Astrocyte of the hippocampus (primary cell): ENCODE results near the gene POLN.

ENCODE experiments used
- DNase-seq: peaks from one replicate; pipeline ENCODE4 v3.0.0; 2011; ENCODE audit warnings: low read depth, low spot score

Gene POLN

GRCh38 chr4:2059726-2060602 is 182.0 kb downstream of the POLN start:
- DNase-seq = no peak

DNA sequence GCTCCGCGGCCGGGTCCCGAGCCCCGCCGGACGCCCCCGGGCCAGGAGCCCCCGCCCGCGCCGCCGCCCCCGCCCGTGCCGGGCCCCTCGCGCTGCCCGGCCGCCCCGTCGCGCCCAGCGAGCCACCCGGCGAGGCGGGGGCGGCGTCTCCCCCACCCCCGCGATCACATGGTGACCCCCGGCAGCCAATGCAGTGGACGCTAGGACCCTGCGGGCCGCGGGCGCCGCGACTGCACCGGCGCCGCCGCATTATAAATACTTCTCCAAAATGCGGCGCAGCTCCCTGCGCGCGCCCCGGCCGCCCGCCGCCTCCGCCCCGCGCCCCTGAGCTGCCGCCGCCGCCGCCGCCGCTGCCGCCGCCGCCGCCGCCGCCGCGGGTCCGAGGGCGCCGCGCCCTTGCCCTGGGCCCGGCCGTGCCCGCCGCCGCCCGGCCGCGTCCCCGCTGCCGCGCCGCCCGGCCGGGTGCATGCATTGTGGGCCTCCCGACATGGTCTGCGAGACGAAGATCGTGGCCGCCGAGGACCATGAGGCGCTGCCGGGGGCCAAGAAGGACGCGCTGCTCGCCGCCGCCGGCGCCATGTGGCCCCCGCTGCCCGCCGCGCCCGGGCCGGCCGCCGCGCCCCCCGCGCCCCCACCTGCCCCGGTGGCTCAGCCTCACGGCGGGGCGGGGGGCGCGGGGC is 182.7 kb downstream of the POLN start, which contains the start of gene NAT8L:
NAT8L (plus strand) TSS at position 282 of the 680 bp plus-strand sequence; CDS start at position 467, 185 bp downstream.
- DNase-seq = peak; percentile 61

DNA sequence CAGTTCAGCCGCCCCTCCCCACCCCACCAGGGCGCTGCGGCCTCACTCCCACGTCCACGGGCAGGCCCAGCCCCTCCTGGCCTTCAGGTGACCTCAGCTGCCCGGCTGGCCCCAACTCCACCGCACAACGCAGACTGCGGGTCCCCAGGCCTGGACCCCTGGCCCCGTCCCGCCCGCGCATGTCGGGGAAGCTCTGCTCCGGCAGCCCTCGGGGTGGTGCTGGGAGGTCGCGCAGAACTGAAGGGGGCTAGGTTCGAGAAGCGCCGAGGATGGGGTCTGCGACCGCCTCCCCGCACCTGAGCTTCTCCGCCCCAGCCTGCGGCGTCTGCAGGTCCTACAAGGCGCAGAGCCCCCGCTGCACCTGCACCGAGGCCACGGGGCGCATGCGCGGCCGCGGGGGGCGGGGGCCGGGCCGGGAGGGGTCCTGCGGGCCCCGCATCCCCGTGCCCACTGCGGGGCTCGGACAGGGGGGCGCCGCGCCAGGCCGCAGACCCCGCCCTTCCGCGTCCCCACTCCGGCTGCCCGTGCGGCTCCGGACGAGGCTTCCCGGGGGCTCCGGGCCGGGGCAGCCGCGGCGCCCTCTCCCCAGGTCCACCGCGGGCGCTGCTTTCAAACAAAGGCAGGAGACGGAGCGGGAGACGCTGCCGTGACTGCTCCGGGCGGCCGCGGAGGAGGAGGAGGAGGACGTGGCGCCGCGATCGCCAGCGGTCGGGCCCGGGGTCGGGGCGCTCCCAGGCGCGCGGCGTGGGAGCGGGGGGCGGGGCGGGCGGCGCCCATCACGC is 183.5 kb downstream of the POLN start:
- peak; percentile 41 for DNase-seq

DNA sequence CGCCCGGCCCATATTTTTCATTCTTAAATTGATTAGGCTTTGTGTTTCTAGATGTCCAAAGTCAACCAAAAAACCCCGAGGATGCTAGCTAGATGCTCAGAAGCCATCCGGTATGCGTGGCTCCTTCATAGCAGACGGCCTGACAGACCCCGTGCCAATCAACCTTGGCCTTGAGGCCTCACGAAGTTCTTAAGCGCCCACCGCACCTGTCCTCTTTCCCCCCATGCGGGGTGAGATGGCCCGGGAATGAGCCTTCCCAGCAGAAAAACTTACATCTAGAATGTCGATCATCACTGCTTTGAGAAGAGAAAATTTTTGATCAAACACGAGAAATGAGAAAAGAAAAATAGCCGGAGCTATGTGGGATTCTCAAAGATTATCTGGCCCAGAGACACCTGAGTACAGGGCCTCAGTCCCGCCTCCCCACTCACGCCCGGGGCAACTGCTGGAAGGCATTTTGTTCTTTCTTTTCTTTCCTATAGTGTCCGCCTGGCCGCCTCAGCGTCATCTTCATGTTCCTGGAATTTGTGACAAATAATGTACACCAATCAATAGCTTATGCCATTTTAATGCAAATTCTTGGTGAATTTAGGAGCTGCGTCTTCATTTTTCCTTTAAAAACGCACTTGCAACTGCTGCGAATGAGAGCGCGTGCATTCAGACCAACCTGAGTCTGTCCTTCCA is 184.4 kb downstream of the POLN start:
- DNase-seq = no peak

- no peak for DNase-seq
These were observed 187.7 kb downstream of the POLN start for GRCh38 chr4:2054217-2054616.

DNA sequence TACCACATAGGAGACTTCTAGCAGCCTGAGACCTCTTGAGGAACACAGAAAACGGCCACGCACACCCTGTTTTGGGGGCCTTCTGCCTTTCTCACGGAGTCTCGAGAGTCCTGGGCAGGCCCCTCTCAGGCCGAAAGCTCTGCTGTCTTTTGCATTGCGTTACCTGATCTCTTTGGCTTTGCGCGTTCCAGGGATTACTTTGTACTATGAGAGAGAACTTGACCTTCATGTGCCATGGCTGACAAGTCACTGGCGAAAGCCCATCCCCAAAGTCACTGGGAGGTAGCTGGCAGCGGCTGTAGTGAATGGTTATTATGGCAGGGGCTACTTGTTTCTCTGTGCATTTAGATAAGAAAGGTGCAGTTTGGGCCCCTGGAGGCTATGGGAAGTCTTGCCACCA is 190.8 kb downstream of the POLN start:
- DNase-seq = no peak

DNA sequence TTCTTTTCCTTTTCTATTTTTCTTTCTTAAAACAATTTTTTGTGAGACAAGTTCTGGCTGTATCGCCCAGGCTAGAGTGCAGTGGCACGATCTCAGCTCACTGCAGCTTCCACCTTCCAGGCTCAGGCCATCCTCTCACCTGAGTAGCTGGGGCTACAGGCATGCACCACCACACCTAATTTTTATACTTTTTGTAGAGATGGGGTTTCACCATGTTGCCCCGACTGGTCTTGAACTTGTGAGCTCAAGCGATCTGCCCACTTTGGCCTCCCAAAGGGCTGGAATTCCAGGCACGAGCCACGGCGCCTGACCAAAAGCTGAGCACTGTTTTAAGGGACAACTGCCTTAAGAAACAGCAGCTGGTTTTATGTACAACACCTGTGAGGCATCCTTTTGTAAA is 192.1 kb downstream of the POLN start:
- DNase-seq = no peak

DNA sequence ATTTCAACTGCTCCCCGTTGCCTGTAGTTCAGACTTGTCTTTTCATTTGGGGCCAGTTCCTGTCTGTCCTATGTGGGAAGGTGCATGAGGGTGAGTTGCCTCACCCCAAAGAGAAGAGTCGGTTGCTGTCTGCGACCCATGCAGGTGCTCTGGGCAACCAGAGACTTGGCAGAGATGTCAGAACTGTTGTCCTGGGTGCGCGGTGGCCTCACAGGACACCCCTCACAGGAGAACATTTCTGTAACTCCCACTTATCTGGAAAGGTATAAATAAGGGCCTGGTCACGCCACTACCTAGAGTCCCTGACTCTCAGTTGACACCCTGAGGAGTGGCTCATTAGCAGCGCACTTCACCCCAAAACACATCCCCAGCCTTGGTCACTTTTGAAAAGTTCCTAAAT is 192.5 kb downstream of the POLN start:
- no peak for DNase-seq

GRCh38 chr4:2048831-2049230 is 193.1 kb downstream of the POLN start:
- DNase-seq = no peak

- DNase-seq = no peak
These were observed 193.9 kb downstream of the POLN start for GRCh38 chr4:2047781-2048581.

DNA sequence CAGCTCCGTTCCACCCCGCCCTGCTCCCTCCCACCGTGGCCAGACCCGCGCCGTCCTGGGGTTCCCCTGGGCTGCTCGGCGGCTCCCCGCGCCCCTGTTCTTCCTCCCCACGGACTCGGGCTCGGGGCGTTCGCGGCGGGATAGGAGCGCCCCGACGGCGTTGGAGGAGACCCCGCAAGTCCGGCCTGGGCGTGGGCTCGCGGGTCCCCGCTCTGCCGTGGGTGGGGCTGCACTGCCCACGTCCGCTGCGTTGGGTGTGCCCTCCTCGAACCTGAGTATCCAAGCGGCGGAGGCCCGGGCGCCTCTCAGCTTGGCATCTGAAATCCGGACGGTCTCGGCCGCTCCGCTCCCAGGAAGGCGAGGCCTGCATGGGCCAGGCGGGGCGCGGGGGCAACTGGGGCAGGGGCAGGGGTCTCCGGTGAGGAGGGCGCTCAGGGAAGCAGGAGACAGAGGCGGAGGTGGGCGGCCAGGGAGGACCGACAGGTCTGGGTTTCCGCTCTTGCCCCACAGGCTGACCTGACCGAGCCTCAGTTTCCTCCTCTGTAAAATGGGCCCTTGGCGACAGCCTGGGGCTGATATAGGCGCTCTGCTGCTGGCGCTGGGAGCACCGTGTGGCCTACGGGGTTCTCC is 194.8 kb downstream of the POLN start:
- no peak for DNase-seq

GRCh38 chr4:2046031-2046961 is 195.6 kb downstream of the POLN start:
- no peak for DNase-seq

DNA sequence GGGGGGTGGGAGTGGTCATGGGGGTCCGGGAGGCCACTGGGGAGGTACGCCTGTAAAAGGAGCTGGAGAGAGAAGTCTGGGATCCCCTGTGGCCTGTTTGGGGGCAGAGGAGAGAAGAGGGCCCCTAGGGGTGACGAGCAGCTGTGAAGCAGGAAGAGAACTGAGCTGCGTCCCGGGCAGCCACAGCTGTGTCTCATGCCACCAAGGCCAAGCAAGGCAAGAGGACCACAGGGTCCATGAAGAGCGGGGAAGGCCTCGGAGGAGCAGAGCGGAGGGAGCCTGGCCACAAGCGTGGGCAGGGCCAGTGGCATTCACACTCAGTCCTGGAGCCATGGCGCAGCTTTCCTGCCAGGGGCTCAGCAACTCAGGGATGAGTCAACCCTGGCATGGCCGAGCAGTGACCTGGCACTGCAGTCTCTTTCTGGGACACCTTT is 196.4 kb downstream of the POLN start:
- peak; percentile 55 for DNase-seq

- DNase-seq = no peak
These were observed 197.1 kb downstream of the POLN start for GRCh38 chr4:2044542-2045517.

DNA sequence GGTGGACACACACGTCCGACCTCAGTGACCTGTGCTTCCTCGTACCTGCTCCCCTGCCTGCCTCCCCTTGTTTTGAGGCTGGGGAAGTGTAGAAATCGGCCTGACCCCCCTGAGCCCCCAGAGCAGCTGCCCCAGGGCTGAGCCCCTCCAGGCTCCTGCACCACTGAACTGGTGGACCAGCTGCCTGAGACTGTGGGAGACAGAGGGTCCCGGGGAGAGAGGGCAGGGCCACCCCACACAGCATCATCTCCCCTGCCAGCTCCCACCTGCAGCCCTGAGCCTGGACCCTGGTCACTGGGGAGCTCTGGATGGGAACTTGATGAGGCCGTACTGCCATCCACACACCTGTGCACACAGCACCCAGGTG is 197.8 kb downstream of the POLN start:
- DNase-seq = no peak

- no peak for DNase-seq
These were observed 198.4 kb downstream of the POLN start for GRCh38 chr4:2043396-2044118.

- DNase-seq = no peak
These were observed 198.9 kb downstream of the POLN start for GRCh38 chr4:2042947-2043395.
